CD14-positive monocyte (primary cell): ENCODE results near the gene ENDOG. TPM values are rescaled to one million over a fixed set of nuclear protein-coding genes. Genes with fewer than 3 reads are reported as not detected.
A peak's percentile ranks its signal among the peaks of the same experiment; 100 is the strongest.
"Not testable (repeated sequence)": the region's sequence is repeated elsewhere in the genome, so short reads cannot be mapped to it uniquely, and the experiment has no call there.

Experiments used
- DNase-seq, 3 donors: peaks; one replicate each; pipeline ENCODE4 v3.0.0-alpha.2; 2011 to 2022
- H2AFZ ChIP-seq: 2 replicates; pipeline ENCODE4 v1.6.0; 2012; ENCODE audit warnings: mild to moderate bottlenecking, low read depth, low read length, inconsistent platforms; ENCODE audit not compliant: insufficient read depth, poor library complexity, severe bottlenecking
- H3K27ac ChIP-seq, 2 donors: 1 replicate in 1 of 2; 2 replicates in 1 of 2; pipeline ENCODE4 v1.5.1; 2012 to 2013; ENCODE audit warnings: low read length in 2 of 2, control low read depth in 1 of 2, inconsistent platforms in 1 of 2, low read depth in 1 of 2, mild to moderate bottlenecking in 1 of 2
- H3K27me3 ChIP-seq, 2 donors: one replicate each; pipeline versions ENCODE4 v1.6.0 to v1.6.1; 2011 to 2013; ENCODE audit warnings: low read length in 2 of 2; ENCODE audit not compliant: control insufficient read depth in 2 of 2, insufficient read depth in 2 of 2
- H3K36me3 ChIP-seq, 2 donors: replicated peaks in 1 of 2; 1 replicate in 1 of 2; 2 replicates in 1 of 2; pipeline versions ENCODE4 v1.5.1 to v1.6.1; 2012 to 2013; ENCODE audit warnings: low read length in 2 of 2, control low read depth in 1 of 2, inconsistent platforms in 1 of 2, mild to moderate bottlenecking in 1 of 2; ENCODE audit not compliant: insufficient read depth in 2 of 2, control insufficient read depth in 1 of 2
- H3K4me1 ChIP-seq, 2 donors: 1 replicate in 1 of 2; 2 replicates in 1 of 2; pipeline versions ENCODE4 v1.5.1 to v1.6.1; 2012 to 2013; ENCODE audit warnings: low read length in 2 of 2, control low read depth in 1 of 2, inconsistent platforms in 1 of 2, mild to moderate bottlenecking in 1 of 2, moderate library complexity in 1 of 2; ENCODE audit not compliant: insufficient read depth in 2 of 2, control insufficient read depth in 1 of 2
- H3K4me2 ChIP-seq: replicated peaks from 2 replicates; pipeline ENCODE3; 2012; ENCODE audit warnings: low read length, moderate library complexity, mild to moderate bottlenecking; ENCODE audit not compliant: poor library complexity, severe bottlenecking; ENCODE audit errors: extremely low read depth
- H3K4me3 ChIP-seq, 3 experiments: fragments of 200-600 bp in 1 of 3; sonication (generic) in 1 of 3; replicated peaks in 1 of 3; 1 replicate in 2 of 3; 2 replicates in 1 of 3; pipeline ENCODE4 v1.5.1; 2011 to 2013; ENCODE audit warnings: low read length in 3 of 3, mild to moderate bottlenecking in 3 of 3, control low read depth in 2 of 3, low read depth in 2 of 3, inconsistent platforms in 1 of 3, moderate library complexity in 1 of 3
- H3K79me2 ChIP-seq: 2 replicates; pipeline ENCODE4 v1.6.0; 2012; ENCODE audit warnings: mild to moderate bottlenecking, control low read depth, inconsistent platforms, low read length, moderate library complexity; ENCODE audit not compliant: insufficient read depth
- H3K9ac ChIP-seq: 2 replicates; pipeline ENCODE4 v1.6.0; 2017; ENCODE audit warnings: low read length, mild to moderate bottlenecking; ENCODE audit not compliant: insufficient read depth, poor library complexity, severe bottlenecking
- H3K9me3 ChIP-seq, 2 donors: replicated peaks in 1 of 2; 1 replicate in 1 of 2; 2 replicates in 1 of 2; pipeline versions ENCODE4 v1.5.1 to v1.6.1; 2012 to 2013; ENCODE audit warnings: low read length in 2 of 2, control low read depth in 1 of 2; ENCODE audit not compliant: control insufficient read depth in 1 of 2, insufficient read depth in 1 of 2
- H4K20me1 ChIP-seq: 2 replicates; pipeline ENCODE4 v1.6.0; 2012; ENCODE audit warnings: mild to moderate bottlenecking, low read length, control low read depth, moderate library complexity; ENCODE audit not compliant: insufficient read depth
- H3K27ac Mint-ChIP-seq, 7 donors: one replicate each; pipeline ENCODE4 v1.8.0; 2020; ENCODE audit warnings: mild to moderate bottlenecking in 7 of 7, mixed read lengths in 7 of 7, moderate library complexity in 6 of 7, inconsistent platforms in 2 of 7
- H3K27me3 Mint-ChIP-seq, 3 donors: one replicate each; pipeline ENCODE4 v1.8.0; 2021 to 2022; ENCODE audit warnings: low read depth in 3 of 3, mild to moderate bottlenecking in 3 of 3, mixed read lengths in 3 of 3, moderate library complexity in 3 of 3, inconsistent platforms in 1 of 3
- H3K36me3 Mint-ChIP-seq, 2 donors: one replicate each; pipeline ENCODE4 v1.8.0; 2020; ENCODE audit warnings: mixed read lengths in 2 of 2, inconsistent platforms in 1 of 2, mild to moderate bottlenecking in 1 of 2
- H3K4me1 Mint-ChIP-seq: one replicate; pipeline ENCODE4 v1.8.0; 2020; ENCODE audit warnings: mild to moderate bottlenecking, mixed read lengths
- H3K4me3 Mint-ChIP-seq, 2 donors: one replicate each; pipeline ENCODE4 v1.8.0; 2020; ENCODE audit warnings: mild to moderate bottlenecking in 2 of 2, mixed read lengths in 2 of 2, moderate library complexity in 1 of 2
- H3K9me3 Mint-ChIP-seq, 7 donors: one replicate each; pipeline ENCODE4 v1.8.0; 2020 to 2022; ENCODE audit warnings: mixed read lengths in 7 of 7, mild to moderate bottlenecking in 6 of 7, moderate library complexity in 6 of 7, inconsistent platforms in 2 of 7
- WGBS: methylation state at CpG from one replicate; pipeline ENCODE4 v1.1.5; 2013; ENCODE audit warnings: missing lambda C conversion rate; ENCODE audit not compliant: insufficient coverage; 5-methylcytosine and 5-hydroxymethylcytosine counted together
- intact Hi-C, 2 donors: fragments of 100-400 bp; cut with micrococcal nuclease; formaldehyde crosslinking; loops; one replicate each; pipeline versions ENCODE4 v1.15.0 to v1.15.1; 2023
- polyA plus RNA-seq, 3 donors: library from polyadenylated mRNA; depleted of rRNA in 1 of 3; unstranded in 2 of 3; stranded (reverse) in 1 of 3; fragments of 300-500 nt in 2 of 3; fragments of >200 nt in 1 of 3; fragmentation: Illumina TruSeq in 2 of 3; gene quantifications; 1 replicate in 2 of 3; 2 replicates in 1 of 3; pipeline ENCODE4 v1.2.3, GENCODE V29; 2012 to 2021
- TF ChIP-seq, protein P1 (sequence below): fragments of 200-600 bp; IDR thresholded peaks from one replicate; pipeline ENCODE4 v1.8.0; 2022; ENCODE audit warnings: antibody characterized with exemption, mild to moderate bottlenecking

Gene ENDOG
- polyA plus RNA-seq, 3 donors, result 7.2 to 24.6 (median 13.0) TPM

DNA sequence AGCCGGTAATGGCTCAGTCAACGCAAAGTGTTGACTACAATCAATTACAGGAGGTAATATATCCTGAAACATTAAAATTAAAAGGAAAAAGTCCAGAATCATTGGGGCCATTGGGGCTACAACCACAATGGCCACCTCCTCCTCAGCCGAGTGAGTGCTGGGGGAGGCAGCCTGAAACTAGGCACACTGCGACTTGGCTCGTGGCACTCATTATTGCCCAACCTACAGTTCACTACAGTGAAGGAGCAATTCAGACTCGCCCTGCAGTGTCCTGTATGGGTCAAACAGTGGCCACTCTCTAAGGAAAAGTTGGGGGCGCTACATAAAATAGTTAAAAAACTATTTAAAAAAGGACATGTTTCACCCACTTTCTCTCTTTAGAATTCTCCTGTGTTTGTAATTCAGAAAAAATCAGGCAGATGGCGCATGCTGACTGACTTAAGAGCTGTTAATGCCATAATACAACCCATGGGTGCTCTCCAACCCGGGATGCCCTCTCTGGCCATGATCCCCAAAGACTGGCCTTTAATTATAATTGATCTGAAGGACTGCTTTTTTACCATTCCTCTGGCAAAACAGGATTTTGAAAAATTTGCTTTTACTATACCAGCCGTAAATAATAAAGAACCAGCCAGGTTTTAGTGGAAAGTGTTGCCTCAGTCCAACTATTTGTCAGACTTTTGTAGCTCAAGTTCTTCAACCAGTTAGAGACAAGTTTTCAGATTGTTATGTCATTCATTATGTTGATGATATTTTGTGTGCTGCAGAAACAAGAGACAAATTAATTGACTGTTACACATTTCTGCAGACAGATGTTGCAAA, 33.7 kb downstream of the ENDOG start:
- H3K27ac Mint-ChIP-seq, H3K27me3 ChIP-seq, H3K4me3 ChIP-seq, H3K4me1 Mint-ChIP-seq, H3K27ac ChIP-seq, H3K36me3 ChIP-seq, H3K27me3 Mint-ChIP-seq, H3K4me3 Mint-ChIP-seq, H3K4me1 ChIP-seq, H3K4me2 ChIP-seq, H3K9ac ChIP-seq, H3K79me2 ChIP-seq, H2AFZ ChIP-seq, H4K20me1 ChIP-seq: not testable (repeated sequence)
- H3K9me3 ChIP-seq, result peaks cover 5 to 18% of the 10 kb centered on the region in 2 donors
- DNase-seq, result peak; percentile 7 to 27 (median 16)
- peaks cover 2 to 12% of the 10 kb centered on the region in 2 donors for H3K36me3 Mint-ChIP-seq
- H3K9me3 Mint-ChIP-seq, result peaks cover 14 to 29% (median 16%) of the 10 kb centered on the region in 7 donors
- intact Hi-C loops, result loop anchor here in 1 of 2 donors (5.0 kb wide), 1 partner anchor 80 kb away; no protein-coding TSS in a partner anchor
- TF ChIP-seq, protein P1, sequence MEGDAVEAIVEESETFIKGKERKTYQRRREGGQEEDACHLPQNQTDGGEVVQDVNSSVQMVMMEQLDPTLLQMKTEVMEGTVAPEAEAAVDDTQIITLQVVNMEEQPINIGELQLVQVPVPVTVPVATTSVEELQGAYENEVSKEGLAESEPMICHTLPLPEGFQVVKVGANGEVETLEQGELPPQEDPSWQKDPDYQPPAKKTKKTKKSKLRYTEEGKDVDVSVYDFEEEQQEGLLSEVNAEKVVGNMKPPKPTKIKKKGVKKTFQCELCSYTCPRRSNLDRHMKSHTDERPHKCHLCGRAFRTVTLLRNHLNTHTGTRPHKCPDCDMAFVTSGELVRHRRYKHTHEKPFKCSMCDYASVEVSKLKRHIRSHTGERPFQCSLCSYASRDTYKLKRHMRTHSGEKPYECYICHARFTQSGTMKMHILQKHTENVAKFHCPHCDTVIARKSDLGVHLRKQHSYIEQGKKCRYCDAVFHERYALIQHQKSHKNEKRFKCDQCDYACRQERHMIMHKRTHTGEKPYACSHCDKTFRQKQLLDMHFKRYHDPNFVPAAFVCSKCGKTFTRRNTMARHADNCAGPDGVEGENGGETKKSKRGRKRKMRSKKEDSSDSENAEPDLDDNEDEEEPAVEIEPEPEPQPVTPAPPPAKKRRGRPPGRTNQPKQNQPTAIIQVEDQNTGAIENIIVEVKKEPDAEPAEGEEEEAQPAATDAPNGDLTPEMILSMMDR, result peak; percentile 67
- WGBS, result 80% methylated on average over 1 of the region's 10 CpGs

DNA sequence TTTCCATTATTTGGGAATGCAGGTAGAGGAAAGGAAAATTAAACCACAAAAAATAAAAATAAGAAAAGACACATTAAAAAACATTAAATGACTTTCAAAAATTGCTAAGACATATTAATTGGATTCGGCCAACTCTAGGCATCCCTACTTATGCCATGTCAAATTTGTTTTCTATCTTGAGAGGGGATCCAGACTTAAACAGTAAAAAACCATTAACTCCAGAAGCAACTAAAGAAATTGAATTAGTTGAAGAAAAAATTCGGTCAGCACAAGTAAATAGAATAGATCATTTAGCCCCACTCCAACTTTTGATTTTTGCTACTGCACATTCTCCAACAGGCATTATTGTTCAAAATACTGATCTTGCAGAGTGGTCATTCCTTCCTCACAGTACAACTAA, 34.3 kb downstream of the ENDOG start:
- H3K79me2 ChIP-seq, H3K4me1 Mint-ChIP-seq, H3K27ac ChIP-seq, H4K20me1 ChIP-seq, H3K4me1 ChIP-seq, H2AFZ ChIP-seq, H3K4me2 ChIP-seq, H3K27me3 ChIP-seq, H3K27me3 Mint-ChIP-seq, H3K36me3 ChIP-seq, DNase-seq, H3K27ac Mint-ChIP-seq, H3K9ac ChIP-seq, H3K4me3 Mint-ChIP-seq, H3K4me3 ChIP-seq: not testable (repeated sequence)
- no CpG with 5 or more reads among the region's 2 CpGs for WGBS
- intact Hi-C loops, result loop anchor here in 1 of 2 donors (5.0 kb wide), 1 partner anchor 80 kb away; no protein-coding TSS in a partner anchor
- Mint-ChIP-seq H3K36me3 (peaks cover 2 to 12% of the 10 kb centered on the region in 2 donors), H3K9me3 (peaks cover 14 to 29% (median 16%) of the 10 kb centered on the region in 7 donors)
- H3K9me3 ChIP-seq, result peaks cover 5 to 18% of the 10 kb centered on the region in 2 donors

DNA sequence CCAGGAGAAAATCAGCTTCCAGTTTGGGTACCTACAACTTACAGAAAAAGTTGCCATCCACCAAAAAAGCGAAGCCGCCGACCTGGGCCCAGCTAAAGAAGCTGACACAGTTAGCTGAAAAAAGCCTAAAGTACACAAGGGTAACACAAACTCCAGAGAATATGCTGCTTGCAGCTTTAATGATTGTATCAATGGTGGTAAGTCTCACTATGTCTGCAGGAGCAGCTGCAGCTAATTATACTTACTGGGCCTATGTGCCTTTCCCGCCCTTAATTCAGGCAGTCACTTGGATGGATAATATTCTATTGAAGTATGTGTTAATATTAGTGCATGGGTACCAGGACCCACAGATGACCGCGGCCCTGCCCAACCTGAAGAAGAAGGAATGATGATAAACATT, 36.2 kb downstream of the ENDOG start:
- 100% methylated on average over 3 of the region's 6 CpGs for WGBS
- not testable (repeated sequence) for H3K27ac Mint-ChIP-seq

DNA sequence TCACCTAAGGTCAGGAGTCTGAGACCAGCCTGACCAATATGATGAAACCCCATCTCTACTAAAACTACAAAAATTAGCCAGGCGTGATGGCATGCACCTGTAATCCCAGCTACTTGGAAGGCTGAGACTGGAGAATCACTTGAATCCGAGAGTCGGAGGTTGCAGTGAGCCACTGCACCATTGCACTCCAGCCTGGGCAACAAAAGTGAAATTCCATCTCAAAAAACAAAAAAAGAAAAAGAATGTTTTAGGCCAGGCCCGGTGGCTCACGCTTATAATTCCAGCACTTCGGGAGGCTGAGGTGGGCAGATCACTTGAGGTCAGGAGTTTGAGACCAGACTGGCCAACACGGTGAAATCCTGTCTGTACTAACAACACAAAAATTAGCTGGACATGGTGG, 40.2 kb downstream of the ENDOG start:
- H3K4me2 ChIP-seq, DNase-seq, H3K4me3 Mint-ChIP-seq, H2AFZ ChIP-seq, H4K20me1 ChIP-seq, H3K27me3 ChIP-seq, H3K79me2 ChIP-seq, intact Hi-C loops, H3K36me3 ChIP-seq, H3K9me3 Mint-ChIP-seq, H3K27ac ChIP-seq, H3K36me3 Mint-ChIP-seq, H3K9ac ChIP-seq, H3K9me3 ChIP-seq, H3K27me3 Mint-ChIP-seq, H3K4me3 ChIP-seq, H3K4me1 ChIP-seq: not testable (repeated sequence)
- peaks cover 13% of the 10 kb centered on the region for H3K4me1 Mint-ChIP-seq
- WGBS, result 96% methylated on average over 4 of the region's 7 CpGs
- peak overlapping the region in 1 of 7 donors; percentile 25 for H3K27ac Mint-ChIP-seq

More for the DNA sequence above, 36.2 kb downstream of the ENDOG start:
- not testable (repeated sequence) for H3K36me3 ChIP-seq, H3K27me3 ChIP-seq, DNase-seq, H3K27me3 Mint-ChIP-seq, H3K4me2 ChIP-seq, H3K4me1 ChIP-seq, H3K27ac ChIP-seq, H2AFZ ChIP-seq, H3K9ac ChIP-seq, H3K4me1 Mint-ChIP-seq, H3K4me3 ChIP-seq, H4K20me1 ChIP-seq, H3K79me2 ChIP-seq, H3K4me3 Mint-ChIP-seq
- Mint-ChIP-seq H3K36me3 (peaks cover 2 to 16% of the 10 kb centered on the region in 2 donors), H3K9me3 (peaks cover 11 to 19% (median 15%) of the 10 kb centered on the region in 7 donors)
- H3K9me3 ChIP-seq, result peaks cover 5 to 18% of the 10 kb centered on the region in 2 donors
- intact Hi-C loops, result loop anchor here in 1 of 2 donors (5.0 kb wide), 1 partner anchor 78 kb away; no protein-coding TSS in a partner anchor
